CD4-positive, alpha-beta T cell treated with Interleukin-10 for 1 hour (primary cell): ENCODE measurements around the gene CAPN9.
"Not testable (repeated sequence)": the region's sequence is repeated elsewhere in the genome, so short reads cannot be mapped to it uniquely, and the experiment has no call there.

Experiments
- DNase-seq: peaks from one replicate; pipeline ENCODE4 v3.0.0-alpha.2; 2020

CAPN9 gene

DNA sequence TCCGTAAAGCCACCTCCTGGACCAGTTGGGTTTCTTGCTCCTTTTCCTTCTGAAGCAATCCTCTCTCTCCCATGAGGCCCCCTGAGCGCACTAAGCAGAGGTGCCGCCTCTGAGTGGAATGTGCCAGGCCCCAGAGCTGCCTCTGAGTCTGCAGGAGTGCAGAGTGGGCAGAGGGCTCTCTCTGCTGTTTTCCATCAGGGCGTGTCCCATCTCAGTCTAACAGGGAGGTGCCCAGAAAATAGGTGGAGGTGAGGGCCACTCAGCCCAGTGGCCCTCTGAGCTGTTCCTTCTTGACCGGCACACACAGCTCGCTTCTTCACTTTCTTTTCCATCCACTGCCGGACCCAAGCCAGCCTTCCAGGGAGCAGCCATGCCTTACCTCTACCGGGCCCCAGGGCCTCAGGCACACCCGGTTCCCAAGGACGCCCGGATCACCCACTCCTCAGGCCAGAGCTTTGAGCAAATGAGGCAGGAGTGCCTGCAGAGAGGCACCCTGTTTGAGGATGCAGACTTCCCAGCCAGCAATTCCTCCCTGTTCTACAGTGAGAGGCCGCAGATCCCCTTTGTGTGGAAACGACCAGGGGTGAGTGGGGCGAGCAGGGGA is at the start of gene CAPN9:
TSS of gene CAPN9 (plus strand) at position 262 of the 604 bp plus-strand sequence. CDS start at position 371, 109 bp downstream.
- DNase-seq, result no peak

DNA sequence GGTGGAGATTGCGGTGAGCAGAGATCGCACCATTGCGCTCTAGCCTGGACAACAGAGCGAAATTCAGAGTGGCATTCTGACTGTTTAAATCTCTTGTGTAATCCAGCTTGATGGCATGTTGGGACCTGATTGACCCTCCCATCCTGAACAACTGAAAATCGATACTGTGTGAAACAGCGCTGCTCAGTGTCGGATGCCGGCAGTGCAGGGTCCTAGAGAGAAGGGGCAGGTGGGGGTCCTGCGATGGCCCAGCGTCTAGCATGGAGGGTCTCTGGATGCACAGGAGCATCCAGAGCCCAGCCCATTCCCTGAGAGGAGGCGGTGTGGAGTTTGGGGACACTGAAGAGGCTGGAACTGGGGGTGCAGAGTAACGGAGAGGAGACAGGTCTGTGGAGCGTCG is 49.1 kb upstream of the CAPN9 start:
- DNase-seq, result no peak

GRCh38 chr1:230698964-230699363 is 48.2 kb upstream of the CAPN9 start:
- not testable (repeated sequence) for DNase-seq

GRCh38 chr1:230699716-230700115 is 47.5 kb upstream of the CAPN9 start:
- no peak for DNase-seq

DNA sequence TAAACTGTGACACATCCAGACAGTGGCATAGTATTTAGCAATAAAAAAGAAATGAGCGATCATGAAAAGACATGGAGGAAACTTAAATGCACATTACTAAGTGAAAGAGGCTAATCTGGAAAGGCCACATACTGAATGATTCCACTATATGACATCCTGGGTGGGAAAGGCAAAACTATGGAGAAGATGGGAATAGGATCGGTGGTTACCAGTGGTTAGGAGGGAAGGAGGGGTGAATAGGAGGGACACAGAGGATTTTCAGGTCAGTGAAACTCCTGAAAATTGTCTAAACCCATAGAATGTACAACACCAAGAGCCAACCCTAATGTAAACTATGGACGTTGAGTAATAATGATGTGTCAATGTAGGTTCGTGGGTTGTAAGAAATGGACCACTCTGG is 47.1 kb upstream of the CAPN9 start:
- no peak for DNase-seq

DNA sequence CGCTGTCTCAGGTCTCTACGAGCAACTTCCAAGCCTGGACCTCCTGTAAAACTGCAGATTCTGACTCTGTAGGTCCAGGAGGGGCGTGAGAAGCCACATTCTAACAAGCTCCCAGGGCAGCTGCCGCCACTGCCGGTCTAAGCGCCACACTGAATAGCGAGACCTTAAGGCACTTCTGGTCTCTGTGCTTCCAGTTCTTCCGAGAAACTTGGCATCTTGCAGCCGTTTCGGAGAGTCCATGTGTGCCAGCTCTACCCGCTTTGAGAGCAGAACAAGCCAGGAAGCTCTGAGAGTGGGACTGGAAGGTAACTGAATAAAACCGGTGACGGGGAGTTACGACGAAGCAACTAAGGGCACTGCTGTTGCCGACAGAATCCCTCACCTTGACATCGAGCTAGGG is 45.8 kb upstream of the CAPN9 start:
- no peak for DNase-seq

DNA sequence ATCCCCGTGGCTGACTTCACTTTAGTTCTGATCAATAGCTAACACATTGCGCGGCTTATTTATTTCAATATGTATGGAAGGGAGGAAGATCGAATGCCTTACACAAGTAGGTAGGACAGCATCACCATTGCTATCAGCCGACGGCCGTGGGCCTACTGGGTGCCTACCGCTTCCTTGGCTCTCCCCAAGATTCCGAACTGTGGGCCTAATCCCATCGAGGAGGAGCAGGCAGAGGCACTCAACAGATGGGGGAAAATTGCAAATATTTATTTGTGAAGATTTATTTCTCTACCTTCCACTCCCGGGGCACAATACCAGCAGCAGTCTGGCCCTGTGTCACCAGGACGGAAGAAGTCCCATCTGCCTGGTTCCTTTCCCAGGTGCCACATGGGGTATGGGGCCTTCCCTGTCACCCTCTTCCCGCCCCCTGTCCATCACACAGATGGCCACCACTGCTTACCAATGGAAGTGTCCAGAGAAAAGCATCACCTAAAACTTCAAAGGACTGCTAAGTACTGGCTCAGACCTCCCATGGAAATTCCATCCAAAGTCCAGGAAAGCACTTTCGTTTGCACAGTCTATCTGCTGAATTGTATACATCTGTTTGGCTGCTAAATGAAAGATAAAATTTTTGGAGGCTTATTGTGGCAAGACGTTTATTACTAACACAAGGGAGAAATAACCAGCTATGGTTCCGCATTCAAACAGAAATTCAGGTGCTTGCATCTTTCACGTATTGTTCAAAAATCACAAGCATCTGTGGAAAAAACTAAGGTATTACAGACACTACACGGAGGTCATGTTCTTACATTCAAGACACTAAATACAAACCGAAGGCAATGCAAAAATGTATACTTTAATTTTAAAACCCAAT is 45.1 kb upstream of the CAPN9 start:
- DNase-seq, result no peak

DNA sequence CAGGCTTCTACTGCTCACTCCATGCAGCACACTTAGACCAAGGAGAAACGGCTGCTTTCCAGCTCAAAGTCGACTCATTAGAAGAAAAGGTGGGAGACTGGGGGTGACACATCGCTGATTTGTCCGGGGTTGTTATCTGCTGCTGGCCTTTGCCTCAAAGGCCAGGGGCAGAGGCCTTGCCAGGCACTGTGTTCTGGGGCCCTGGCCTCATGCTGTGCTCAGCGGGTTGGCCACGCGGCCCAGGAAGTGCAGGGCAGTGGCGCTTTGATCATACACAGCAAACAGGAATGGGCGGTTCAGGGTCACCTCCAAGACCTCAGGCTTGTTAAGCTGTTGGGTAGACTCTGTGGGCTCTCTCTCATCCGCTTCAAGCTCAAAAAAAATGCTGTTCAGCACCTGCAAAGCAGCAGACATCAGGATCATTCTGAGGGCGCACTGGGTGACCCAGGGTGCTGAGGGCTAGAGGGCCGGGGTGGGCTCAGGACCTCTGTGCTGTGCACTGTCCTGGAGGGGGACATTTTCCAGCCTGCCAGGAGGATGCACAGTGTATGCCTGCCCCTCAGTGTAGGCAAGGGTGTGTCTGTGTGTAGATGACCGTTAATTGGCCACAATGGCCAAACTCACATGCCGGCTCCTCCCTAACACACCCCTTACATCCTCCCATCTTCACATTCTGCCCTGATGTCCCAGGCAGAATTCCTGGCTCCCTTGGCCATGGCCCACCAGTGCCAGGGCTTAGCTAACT is 44.1 kb upstream of the CAPN9 start:
- no peak for DNase-seq

GRCh38 chr1:230703679-230704385 is 43.4 kb upstream of the CAPN9 start:
- no peak for DNase-seq

DNA sequence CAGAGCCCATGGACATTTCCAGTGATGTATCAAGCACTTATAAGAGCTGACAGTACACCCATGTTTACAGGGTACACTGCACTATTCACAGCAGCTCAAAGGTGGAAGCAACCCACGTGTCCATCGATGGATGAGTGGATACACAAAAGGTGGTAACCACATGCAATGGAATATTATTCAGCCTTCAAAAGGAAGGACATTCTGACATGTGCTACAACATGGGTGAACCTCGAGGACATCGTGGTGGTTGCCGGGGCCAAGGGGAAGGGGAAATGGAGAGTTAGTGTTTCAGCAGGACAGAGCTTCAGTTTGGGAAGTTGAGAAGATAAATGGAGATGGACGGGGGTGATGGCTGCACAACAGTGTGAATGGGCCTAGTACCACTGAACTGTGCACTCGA is 42.4 kb upstream of the CAPN9 start:
- no peak for DNase-seq

DNA sequence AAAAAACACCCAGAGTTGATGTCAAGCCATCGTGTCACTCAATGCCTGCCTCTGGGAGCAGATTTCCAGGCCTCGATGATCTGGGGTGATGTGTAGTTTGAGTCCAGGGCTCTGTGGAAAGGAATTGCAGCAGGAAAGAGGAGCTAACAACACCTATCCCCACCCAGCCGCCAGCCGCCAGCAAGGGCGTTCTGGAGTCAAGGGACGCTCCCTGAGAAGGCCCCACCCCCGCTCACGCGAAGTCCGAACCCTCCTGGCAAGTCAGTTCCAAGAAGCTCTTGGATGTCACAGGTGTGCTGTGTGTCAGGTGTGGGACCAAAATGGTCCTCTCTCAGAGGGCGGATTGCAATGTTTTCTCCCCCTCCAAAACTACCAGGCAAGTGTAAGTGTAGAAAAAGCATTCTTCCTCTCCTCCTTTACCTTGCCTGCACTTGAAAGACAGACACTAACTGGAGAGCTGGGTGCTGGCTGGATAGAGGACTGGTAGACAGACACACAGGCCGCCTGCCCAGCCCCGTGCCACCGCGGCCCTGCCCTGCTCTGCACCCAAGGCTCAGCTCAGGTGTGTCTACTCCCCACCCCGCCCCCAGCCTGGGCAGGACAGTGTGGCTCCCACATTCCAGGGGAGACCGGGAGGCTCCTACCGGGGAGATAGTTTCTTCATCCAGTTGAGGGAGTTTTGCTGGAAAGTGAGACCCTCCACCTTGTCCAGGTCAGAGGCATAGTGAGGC is 41.7 kb upstream of the CAPN9 start:
- DNase-seq, result no peak

DNA sequence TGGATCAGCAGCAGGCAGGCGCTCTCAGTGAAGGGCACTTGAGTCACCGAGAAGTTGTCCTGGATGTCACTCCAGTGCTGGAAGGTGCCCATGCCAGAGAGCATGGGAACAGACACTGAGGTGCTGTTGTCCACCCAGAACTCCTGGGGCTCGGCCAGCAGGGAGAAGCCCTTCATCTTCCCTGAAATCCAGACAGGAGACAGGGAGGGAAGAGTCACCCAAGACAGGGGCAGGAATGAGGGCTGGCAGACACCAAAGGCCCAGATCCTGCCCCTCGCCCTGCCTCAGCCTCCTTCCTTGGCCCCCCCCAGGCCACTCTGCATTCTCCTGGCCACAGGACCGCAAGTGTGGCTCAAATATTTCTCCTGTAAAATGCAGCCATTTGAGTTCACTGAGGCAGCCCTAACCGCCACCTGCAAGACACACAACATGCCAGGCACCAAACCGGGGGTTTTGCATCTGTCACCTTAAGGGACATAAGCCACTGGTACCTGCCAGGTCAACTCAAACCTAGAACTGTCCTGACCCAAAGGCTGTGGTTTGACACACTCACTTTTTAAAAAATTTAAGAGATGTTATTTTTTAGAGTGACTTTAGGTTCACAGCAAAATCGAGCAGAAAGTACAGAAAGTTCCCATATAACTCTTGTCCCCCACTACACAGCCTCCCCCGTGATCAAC is 41.0 kb upstream of the CAPN9 start:
- DNase-seq, result no peak

GRCh38 chr1:230706887-230707731 is 40.1 kb upstream of the CAPN9 start:
- no peak for DNase-seq

GRCh38 chr1:230707732-230708630 is 39.2 kb upstream of the CAPN9 start:
- DNase-seq, result no peak

DNA sequence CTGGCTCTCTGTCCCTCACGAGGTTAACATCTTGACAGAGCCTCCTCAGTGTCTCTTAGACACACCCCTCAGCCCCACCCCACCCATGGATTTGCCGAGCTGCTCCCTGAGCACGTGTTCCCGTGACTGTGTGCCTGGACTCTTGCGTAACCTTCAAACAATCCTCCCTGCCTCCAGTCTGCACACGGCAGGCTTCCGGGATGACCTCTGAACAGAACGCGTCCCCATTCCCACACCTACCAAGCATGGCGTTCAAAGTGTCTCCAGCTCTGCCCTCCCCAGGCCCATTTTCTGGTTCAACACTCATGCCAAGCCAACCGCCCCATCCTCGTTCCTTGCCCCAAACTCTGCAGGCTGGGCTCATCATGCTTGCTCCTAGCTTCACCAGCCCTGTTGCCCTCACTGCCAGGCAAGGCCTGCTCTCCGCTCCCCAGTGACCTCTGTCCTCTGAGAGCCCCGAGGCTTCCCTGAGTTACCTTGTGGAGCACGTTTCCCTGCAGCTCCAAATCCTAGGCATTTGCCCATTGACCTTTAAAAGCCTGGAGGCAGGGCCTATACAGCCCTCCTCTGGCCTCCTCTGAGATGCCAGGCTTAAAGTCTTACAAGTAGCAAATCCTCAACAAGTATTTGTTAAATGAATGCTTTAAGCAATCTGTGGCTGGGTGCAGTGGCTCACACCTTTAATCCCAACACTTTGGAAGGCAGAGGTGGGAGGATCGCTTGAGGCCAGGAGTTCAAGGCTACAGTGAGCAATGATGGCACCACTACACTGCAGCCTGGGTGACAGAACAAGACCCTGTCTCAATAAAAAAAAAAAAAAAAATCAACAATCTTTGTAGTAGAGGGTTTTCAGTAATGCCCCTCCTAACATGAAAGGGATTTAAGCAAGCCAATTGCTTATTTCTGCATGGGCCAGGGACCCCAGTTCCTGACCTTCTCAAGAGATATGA is 38.3 kb upstream of the CAPN9 start:
- DNase-seq, result no peak

- DNase-seq, result no peak
Measured at GRCh38 chr1:230709619-230710542, 37.3 kb upstream of the CAPN9 start.

DNA sequence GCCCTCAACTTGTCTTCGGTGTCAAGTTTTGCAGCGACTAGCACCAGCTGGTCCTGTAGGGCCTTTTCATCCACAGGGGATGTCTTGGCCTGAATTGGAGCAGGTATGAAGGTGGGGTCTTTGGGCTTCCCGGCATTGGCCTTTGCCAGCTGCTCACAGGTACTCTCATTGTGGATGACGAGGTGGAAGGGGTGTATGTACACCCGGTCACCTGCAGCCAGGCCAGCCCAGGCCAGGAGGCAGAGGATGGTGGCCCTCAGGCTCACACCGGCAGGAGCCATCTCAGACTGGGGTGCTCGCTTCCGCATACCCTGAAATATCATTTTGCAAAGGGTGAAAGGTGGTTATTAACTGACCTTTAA is 36.7 kb upstream of the CAPN9 start:
- no peak for DNase-seq
